SKM-1 treated with dmso at 0.1 percent for 144 hours (cell line): ENCODE results near the gene TMEM63C.

Experiments used
- DNase-seq: peaks from one replicate; lab custom pipeline; 2025; ENCODE audit not compliant: unreplicated experiment; lab: John Stamatoyannopoulos, UW

The TMEM63C gene

GRCh38 chr14:77253333-77254190 lies 72.0 kb downstream of the TMEM63C start:
- no peak for DNase-seq

- DNase-seq: no peak
Observed at GRCh38 chr14:77256694-77257093, 75.1 kb downstream of the TMEM63C start.

GRCh38 chr14:77257700-77258099 lies 76.1 kb downstream of the TMEM63C start:
- DNase-seq: no peak

GRCh38 chr14:77258566-77258965 lies 77.0 kb downstream of the TMEM63C start:
- no peak for DNase-seq

GRCh38 chr14:77259025-77259715 lies 77.6 kb downstream of the TMEM63C start:
- DNase-seq: no peak

- DNase-seq: no peak
Observed at GRCh38 chr14:77260199-77260598, 78.6 kb downstream of the TMEM63C start.

DNA sequence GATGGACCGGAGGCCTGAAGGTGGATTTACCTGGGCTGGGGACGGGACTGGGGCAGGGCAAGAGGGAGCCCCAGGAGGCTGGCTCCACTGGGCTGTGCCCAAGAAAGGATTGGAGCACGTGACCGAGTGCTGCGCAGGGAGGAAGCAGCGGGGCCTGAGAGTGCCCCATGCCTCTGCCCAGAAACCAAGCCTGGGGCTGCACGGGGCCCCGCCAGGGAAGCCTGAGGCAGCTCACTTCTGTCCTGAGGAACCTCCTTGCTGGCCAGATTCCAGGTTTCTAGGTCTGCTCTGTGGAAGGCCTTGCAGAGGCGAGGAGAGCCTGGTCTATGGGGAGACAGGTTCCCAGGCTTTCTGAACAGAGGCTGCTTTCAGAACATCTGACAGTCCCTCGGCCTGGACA lies 79.0 kb downstream of the TMEM63C start:
- no peak for DNase-seq

DNA sequence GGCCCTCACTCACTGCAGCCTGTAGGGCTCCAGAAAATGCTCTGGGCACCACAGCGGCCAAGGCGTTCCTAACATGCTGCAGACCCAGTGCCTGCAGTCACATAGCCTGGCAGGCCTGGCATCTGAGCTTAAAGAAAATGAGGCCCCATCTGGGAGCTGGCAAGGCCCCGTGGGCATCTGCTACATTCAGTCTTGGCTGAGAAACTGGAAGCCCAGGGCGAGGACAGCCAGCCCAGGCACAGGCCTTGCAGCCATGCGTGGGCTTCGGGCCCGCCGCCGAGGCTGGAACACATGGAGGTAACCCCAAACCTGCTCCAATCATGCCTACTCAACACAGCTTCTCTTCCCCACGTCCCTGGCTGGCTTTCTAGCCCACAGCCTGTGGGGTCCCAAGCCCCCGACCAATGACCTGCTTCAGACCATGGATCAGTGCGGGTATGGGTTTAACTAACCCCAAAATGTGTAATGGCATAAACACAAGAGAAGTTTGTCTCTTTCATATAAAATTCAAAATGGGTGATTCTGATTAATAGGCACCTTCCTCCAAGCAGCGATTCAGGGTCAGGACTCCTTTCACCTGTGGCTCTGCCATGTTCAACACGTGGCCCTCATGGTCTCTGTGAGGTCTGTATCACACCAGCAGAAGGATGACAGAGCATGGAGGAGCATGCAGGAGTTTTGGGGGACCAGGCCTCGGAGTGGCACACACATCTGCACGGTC lies 83.0 kb downstream of the TMEM63C start:
- no peak for DNase-seq

DNA sequence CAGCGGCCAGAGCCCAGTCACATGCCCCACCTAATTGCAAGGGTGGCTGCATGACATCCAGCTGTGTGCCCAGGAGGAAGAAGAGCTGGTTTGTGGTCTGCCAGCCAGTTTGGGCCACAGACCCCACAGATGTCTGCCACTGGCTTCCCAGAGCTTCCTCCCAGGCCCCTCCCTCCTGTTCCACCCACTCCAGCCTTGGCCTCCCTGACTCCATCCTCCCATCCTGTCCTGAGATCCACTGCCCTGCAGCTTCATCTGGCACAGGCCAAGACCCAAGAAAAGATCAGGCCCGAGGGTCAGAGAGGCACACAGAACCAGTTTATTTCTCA lies 83.6 kb downstream of the TMEM63C start:
- no peak for DNase-seq

DNA sequence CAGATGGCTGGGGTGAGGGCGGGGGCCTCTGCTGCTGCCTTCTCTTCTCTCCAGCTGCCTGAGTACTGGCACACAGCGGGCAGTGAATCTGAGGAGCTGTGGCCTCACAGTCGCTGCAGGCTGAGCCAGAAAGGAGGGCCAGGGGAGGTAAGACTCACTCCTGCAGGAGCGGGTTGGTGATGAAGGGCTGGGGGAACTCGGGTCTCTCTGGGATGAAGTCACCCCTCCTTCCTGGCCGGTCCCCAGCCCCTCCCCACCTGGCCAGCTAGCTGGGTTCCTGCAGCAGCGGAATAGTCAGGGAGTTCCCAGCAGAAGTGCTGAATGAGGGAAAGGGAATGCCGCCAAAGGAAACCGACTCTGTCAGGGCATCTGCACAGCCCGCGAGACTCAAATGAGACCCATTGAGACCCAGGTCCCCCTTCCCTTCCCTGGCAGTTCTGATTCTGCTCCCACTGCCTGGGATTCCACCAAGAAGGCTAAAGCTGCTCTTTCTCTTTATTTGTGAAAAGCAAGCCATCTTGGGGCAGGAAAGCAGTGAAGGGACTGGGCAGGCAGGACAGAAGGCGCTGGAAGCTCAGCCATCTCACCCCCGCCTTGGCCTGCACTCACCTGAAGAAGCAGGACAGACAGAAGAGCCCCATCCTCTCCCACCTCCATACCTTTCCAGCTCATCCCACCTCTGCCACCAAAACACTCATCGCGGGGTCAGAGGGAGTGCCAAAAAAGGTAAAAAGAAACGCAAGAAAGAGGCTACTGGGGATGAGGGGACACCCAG lies 84.2 kb downstream of the TMEM63C start:
- DNase-seq: no peak

DNA sequence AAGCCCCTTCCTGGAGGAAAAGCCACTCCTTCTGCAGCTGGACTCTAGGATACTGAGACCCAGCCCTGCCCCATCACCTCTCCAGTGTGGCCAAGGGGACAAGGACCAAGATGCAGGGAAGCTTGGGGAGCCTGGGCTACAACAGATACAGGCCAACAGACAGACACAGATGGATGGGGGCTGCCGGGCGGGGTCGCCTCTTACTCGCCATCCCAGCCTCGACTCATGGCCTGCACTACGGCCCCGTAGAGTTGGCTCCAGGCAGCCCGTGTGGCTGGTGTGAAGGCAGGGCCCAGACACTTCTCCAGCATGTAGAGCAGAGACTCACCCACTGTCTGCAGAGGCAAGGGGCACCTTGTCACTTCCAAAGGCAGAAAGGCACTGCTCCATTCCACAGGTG lies 84.7 kb downstream of the TMEM63C start:
- DNase-seq: no peak

- DNase-seq: no peak
Observed at GRCh38 chr14:77267937-77268699, 86.5 kb downstream of the TMEM63C start.

DNA sequence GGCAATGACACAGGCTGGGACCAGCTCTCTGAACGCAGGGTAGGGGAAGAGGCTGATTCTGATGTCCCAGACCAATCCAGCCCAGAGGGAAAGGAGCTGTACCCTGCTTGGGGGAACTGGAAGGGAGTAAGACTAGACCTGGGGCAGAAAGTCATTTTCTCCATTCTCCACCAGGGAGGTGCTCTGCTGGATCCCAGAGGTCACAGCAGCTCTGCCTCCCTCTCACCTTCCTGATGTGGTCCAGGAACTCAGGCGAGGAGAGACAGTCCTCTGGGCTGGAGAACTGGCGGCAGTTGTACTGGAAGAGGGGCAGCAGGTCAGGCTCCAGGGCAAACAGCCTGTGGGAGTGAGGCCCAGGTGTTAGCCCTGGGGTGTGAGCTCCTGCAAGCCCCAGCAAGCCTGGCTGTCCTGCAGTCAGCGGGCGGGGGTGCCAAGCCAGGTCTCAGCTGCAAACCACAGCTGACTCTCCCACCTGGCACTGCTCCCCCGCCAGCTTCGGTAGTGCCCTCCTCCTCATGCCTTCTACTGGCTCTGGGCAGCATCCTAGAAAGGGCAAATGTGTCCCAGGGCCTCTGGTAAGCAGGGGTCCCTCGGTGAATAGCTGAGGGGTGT lies 87.5 kb downstream of the TMEM63C start:
- no peak for DNase-seq

GRCh38 chr14:77270361-77271112 lies 88.9 kb downstream of the TMEM63C start:
- DNase-seq: no peak

DNA sequence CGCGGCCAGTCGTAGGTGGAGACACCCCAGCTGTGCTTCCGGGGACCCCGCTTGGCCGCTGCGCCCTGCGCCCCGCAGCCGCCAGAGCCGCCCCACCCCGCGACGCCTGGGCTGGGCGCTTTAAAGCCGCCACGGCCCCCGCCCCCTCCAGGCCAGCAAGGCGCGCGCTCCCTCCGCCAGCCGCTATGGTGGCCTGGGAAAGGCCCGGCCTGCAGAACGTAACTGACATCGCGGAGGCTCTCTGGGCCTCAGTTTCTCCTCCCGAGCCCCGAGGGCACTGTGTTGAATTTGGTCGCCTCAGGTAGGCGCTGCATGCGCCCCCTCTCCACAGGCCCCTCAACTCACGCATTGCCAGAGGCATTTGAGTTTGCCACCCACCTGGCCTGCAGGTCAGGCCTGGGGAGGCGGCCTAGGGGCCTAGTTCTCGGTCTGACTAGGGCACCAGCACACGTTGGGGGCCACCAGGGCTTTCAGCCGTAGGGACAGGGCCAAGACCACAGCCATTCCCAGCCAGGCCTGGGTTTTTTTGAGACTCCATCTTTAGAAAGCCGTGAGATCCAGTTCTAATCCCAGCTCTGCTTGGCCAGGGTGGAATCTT lies 89.6 kb downstream of the TMEM63C start, which contains the start of gene NGB:
Gene NGB, minus strand, starts transcription at position 94 of the 598 bp plus-strand sequence. CDS start 269 bp downstream, outside the sequence.
- no peak for DNase-seq

- DNase-seq: no peak
Observed at GRCh38 chr14:77272261-77272660, 90.7 kb downstream of the TMEM63C start.

DNA sequence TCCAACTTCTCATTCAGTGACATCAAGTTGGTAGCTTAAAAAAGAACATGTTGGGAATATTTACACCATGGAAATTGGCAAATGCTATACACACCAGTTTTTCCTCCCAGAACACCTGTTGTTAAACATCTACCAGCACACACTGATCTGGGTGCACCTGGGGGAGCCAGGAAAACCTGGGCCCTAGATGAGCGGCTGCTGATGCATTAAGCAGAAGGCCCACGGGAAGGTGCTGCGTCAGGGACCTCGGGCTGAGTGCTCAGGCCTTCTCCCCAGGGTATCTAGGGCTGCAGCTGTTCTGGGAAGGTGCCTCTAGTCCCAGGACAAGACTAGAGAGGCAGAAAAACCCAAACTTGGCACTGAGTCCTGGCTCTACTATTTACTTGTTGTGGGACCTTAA lies 92.2 kb downstream of the TMEM63C start:
- DNase-seq: no peak

GRCh38 chr14:77275041-77275580 lies 93.5 kb downstream of the TMEM63C start:
- DNase-seq: no peak
